GM19372 (cell line): ENCODE data around the gene TCTN3.
A peak's percentile ranks its signal among the peaks of the same experiment; 100 is the strongest.
"Not testable (repeated sequence)": the region's sequence is repeated elsewhere in the genome, so short reads cannot be mapped to it uniquely, and the experiment has no call there.

Experiments used
- ATAC-seq: cut with Tn5 transposase; IDR thresholded peaks from one replicate; pipeline ENCODE4 v1.9.1; 2021; ENCODE audit warnings: mild to moderate bottlenecking, low read depth, moderate library complexity; ENCODE audit not compliant: unreplicated experiment

TCTN3 gene

DNA sequence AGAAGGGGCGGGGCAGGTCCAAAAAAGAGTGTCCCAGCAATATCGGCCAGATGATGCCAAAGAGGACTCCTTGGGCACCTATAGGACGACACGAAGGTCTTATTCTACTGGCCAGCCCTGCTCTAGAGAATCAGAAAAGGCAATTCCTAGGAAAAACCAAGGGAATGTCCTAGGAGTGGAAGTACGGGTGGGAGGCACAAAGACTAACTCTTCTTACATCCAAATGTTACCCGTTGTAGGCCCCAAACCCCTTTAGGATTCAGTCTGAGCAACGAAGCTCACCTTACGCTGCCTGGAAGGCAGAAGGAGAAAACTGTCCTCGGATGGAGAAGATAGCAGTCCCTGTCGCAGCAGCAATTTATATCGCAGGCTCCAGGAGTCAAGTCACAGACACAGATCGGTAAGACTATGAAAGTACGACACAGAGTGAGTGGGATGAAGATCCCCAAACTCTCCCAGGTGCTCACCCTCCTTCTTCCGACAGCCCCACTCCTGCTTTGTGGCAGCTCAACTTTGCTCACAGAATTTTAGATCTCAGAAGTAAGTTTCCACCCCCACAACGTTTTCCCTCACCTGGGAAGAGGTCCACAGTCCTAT lies 558 bp downstream of the TCTN3 start:
- no peak for ATAC-seq

DNA sequence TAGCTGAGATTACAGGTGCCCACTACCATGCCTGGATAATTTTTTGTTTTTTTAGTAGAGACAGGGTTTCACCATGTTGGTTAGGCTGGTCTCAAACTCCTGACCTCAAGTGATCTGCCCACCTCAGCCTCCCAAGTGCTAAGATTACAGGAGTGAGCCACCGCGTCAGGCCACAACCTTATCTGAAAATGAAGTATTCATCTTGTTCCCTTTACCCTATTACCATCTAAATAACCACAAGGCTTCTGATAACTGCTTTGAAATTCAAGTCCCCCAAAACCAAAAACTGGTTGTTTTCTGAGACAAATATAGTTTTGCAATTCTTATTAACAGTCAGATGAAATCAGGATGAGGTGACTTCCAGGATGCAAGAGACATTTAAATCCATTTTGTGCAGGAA lies 2.4 kb downstream of the TCTN3 start:
- no peak for ATAC-seq

DNA sequence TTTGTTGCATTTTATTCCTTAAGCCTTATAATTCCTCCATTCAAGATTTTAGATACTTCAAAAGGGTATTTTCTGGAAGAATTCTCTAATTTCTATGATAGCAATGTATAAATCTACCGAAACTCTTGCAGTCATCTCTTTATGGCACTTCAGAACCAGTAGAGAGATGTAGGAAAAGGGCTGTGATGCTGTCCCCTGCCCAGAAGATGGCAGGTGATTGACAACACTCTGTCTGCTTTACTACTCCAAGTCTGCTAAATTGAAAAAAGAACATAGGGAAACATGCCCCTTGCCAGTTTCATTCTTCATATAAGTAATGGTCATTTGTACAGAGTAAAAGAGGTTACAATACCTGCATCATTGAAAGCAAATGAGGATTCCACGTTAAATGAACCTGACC lies 5.1 kb downstream of the TCTN3 start:
- ATAC-seq = no peak

- ATAC-seq = no peak
Measured at GRCh38 chr10:95683966-95684365, 9.8 kb downstream of the TCTN3 start.

- no peak for ATAC-seq
Measured at GRCh38 chr10:95675403-95676116, 18.2 kb downstream of the TCTN3 start.

DNA sequence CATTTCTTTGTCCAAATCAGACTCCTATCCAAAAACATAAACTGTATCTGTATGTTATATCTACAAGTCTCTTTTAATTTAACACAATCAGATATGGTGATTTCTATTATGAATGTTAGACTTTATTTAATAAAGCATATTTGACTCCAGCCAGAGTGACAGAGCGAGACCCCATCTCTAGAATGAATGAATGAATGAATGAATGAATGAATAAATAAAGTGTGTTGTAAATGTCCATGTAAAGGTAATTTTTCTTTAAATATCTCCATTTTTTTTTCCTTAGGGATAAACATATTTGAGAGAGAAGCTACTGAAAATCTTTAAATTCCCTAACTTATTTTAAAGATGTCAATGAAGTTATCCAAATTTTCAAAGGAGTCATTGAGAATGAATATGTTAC lies 19.1 kb downstream of the TCTN3 start:
- no peak for ATAC-seq

- not testable (repeated sequence) for ATAC-seq
Measured at GRCh38 chr10:95672641-95673040, 21.1 kb downstream of the TCTN3 start.

GRCh38 chr10:95664543-95664942 lies 29.2 kb downstream of the TCTN3 start:
- ATAC-seq = no peak

- ATAC-seq = no peak
Measured at GRCh38 chr10:95663496-95663895, 30.2 kb downstream of the TCTN3 start.

- ATAC-seq = no peak
Measured at GRCh38 chr10:95661818-95662217, 31.9 kb downstream of the TCTN3 start.

GRCh38 chr10:95660283-95660682 lies 33.4 kb downstream of the TCTN3 start:
- ATAC-seq = no peak

GRCh38 chr10:95657250-95657649 lies 36.5 kb downstream of the TCTN3 start:
- no peak for ATAC-seq

DNA sequence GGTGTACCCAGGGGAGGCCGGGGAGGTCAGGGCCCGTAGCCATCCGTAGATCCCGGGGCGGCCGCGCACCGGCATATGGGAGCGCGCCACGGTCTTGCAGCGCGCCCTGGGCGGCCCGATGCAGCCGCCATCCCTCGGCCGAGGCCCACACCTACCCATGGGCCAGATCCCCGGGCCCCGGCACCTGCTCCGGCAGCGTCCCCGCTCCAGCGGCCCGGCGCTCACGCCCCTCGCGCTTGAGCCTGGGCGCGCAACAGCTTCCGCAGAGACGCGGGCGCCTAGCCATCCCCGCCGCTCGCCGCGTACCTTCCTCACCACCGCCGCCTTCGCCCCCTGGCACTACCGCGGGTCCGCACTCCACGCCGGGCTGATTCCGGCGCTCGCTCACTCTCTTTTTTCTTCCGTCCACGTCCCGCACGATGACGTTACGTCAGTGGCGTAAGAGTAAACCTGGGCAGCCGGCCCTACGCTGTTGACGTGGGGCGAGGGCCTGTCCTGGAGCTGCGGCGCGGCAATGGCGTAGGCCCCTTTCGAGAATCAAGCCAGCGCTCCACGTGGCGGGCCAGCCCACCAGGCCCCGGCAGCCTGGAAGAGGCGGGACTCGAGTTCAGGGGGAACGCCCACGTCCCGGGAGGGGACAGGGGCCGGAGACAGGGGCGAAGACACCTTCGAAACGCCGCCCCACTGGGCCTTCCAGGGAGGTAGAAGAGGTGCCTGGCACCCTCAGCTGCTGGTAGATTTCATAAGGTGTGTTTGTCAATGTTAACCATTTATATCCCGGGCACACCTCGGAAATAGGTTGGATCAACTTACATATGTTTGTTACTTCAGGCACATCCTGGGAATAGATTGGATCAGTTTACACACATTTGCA lies 37.2 kb downstream of the TCTN3 start, which contains the start of gene ALDH18A1:
Gene ALDH18A1, minus strand, starts transcription at position 421 of the 874 bp plus-strand sequence. CDS start 3,334 bp downstream, outside the sequence.
- ATAC-seq = peak; percentile 84

GRCh38 chr10:95655571-95656290 lies 38.0 kb downstream of the TCTN3 start:
- ATAC-seq = peak; percentile 10

DNA sequence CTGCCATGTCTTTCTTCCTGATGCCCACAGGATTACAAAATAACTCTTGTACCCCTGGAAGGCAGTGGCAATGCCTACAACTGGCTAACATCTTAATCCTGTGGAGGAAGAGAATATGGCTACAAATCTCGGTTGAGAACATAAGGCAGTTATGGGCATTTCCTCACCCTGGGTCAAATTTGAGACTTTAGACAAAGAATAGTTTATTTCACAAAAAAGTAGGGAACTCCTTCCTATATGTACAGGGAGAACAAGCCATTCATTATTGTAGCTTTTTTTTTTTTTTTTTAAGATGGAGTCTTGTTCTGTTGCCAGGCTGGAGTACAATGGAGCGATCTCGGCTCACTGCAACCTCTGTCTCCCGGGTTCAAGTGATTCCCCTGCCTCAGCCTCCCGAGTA lies 39.8 kb downstream of the TCTN3 start:
- no peak for ATAC-seq

- no peak for ATAC-seq
Measured at GRCh38 chr10:95651346-95652060, 42.2 kb downstream of the TCTN3 start.

DNA sequence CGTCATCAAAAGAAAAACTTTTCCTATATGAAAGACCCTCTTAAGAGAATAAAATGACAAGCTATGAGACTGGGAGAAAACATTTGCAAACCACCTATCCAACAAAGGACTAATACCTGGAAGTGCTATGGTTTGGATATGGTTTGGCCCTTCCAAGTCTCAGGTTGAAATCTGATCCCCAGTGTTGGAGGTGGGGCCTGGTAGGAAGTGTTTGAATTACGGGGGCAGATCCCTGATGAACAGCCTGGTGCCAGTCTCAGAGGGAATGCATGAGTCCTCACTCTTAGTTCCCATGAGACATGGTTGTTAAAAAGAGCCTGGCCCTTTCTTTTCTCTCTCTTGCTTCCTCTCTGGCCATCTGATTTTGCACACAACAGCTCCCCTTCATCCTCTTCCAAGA lies 43.5 kb downstream of the TCTN3 start:
- no peak for ATAC-seq

DNA sequence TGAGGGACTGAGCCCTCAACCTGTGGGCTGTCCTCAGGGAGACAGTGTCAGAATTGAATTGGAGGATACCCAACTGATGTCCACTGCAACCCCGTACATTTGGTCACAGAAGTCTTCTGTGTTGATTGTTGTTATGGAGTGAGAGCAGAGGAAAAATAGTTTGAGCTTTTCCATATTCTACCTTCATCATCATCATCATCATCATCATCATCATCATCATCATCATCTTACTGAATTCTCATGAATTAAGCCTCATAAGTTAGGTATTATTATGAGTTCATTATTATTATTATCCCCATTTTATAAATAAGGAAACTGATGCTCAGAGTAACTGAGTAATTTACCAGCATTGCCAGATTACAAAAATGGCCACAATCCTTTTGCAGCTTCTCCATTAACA lies 45.6 kb downstream of the TCTN3 start:
- ATAC-seq = no peak

DNA sequence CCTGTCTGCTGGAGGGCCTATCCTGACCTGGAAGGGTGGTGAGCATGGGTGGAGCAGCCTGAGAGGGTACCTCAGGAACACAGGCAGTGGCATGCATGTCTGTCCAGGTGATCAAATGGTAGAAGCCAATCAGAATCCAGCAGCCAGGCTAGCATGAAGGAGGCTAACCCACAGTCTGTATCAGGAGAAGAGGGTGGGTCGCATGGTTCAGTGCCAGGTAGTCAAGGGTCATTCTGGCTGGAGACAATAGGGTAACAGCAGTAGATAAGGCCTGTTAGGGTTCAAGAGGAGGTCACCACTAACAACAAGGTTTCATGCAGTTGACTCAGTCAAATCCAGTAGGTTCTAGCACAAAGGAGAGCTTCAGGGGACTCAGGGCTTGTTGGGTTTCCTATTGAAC lies 47.6 kb downstream of the TCTN3 start:
- ATAC-seq = no peak

GRCh38 chr10:95644901-95645300 lies 48.8 kb downstream of the TCTN3 start:
- no peak for ATAC-seq
